Activated naive CD8-positive, alpha-beta T cell treated with anti-CD3 and anti-CD28 coated beads, Interleukin-2, amount 50 U/mL, for 16 hours (primary cell): ENCODE measurements around the gene SIRPA.
"Not testable (repeated sequence)": the region's sequence is repeated elsewhere in the genome, so short reads cannot be mapped to it uniquely, and the experiment has no call there.

ENCODE experiments used
- DNase-seq: peaks from one replicate; pipeline ENCODE4 v3.0.0-alpha.2; 2020; ENCODE audit warnings: low read depth, low spot score

SIRPA gene

DNA sequence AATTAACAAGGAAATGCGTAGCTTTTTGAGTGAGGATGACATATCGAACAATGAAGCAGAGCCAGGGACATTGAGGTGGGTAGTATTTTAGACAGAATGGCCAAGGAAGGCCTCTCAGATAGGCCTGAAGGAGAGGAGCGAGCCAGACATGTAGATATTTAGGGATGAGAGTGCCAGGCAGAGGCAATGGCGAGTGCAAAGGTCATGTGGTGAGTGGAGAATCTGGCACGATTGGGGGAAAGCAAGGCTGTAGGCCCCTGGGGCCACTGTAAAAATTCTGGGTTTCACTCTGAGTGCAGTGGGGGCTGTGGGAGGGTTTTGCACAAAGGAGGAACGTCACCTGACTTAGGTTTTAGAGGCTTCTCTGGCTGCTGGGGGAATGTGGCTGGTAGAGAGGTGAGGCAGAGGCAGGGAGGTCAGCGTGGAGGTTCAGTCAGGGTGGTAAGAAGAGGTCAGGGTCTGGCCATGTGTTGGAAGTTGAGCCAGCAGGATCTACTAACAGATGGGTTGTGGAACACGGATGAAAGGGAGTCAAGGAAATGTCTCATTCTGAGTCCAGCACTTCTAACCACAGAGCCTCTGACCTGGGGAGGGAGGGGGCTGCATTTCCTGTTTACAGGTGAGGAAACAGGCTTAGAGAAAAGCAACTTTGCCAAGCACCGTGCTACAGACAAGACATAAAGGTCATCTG, 11.3 kb downstream of the SIRPA start:
- no peak for DNase-seq

DNA sequence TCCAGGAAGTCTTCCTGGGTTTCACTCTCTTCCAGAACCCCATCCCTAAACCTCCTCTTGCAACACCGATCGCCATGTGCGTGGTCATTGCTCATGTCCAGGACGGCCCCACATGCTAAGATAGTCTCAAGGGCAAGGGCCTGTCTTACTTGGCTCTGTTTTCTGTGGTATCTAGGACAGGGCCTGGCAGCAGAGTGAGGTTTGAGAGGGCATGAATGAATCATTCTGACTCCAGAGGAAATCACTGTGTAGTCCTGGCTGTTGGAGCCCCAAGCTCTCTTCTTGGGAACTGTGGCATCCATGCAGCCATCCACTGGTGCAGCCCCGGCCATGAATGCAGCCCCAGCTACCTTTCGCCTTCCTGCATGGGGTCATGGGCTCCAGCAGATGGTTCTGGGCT, 12.4 kb downstream of the SIRPA start:
- no peak for DNase-seq

DNA sequence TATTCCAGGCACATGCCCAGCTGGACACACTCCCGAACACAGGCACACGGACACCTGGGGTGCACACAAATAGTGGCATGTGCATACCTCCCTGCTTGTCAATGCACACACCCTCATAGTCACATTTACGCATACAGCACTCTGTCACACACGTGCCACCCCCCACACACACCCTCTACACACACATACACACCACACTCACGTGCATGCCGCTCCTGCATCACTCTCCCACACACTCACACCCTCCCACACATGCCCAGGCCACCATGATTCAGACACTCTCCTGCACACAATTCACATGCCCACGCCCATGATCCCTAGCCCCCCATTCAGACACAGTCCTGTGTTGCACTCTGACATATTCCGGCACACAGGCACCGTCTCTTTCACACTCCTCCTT, 13.0 kb downstream of the SIRPA start:
- no peak for DNase-seq

DNA sequence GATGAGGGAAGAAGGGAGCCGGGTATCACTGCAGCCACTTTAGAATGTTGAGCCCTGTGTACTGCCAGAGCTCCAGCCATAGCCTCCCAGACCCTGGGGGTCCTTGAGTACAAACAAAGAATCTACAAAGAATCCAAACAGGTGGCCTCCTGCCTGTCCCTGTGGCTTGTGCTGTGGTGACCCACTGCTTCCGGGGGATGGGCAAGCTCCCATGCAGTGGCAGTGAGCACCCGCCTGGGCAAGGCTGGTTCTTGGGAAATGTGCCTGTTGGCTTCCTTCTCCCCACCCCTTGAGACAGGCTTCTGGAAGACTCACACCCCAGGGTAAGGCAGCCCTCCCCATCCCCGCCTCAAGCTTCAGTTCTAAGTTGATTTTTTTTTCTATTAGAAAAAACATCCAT, 13.9 kb downstream of the SIRPA start:
- no peak for DNase-seq

DNA sequence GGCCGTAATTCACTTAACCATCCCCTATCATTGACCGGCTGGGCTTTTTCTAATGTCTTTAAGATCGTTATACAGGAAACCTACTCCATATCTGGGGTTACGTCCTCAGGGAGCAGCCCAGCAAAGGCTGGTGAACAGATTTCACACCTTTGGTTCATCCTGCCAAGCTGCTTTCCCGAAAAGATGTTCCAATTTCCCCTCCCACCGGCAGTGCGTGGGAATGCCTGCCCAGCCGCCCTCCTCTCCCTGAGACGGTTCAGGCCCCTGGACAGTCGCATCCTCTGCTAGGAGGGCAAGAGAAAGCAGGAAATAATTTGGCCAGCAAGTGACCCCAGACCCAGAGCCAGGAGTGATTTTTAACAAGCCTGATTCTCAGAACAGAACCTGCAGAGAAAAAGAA, 16.3 kb downstream of the SIRPA start:
- DNase-seq, result no peak

DNA sequence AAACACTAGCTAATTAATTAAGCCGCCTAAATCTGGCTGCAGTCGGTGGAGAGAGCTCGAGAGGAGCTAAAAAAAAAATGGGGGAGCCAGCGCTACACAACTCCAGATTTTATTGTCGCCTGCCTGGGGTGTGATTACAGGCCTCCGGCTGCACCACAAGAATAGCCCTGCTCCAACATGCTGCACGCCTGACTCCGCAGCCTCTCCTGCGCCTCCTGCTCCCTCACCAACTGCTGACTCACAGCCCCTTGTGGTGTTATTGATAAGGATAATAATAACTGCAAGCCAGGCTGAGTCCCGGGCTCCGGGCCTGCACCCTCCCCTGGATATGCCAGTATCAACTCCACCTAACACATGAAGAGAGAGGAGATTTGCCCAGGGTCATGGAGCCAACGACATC, 16.8 kb downstream of the SIRPA start:
- DNase-seq, result no peak

DNA sequence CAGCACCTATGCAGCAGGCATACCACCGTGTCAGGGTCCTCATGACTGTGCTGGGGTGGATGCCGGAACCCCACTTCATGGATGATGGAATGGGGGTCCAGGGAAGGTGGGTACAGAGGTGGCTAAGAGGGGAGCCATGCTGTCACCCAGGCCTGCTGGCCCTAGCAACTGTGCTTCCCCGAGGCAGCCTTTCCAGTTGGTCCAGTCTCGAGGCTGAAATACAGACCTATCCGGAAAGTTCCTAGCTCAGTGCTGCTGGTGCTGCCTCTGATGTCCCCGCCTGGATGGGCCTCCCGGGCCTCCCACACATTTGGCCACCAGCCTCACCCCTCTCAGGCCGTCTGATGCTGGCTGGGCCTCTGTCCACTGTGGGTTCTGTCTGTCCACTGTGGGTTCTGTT, 17.4 kb downstream of the SIRPA start:
- DNase-seq, result no peak

DNA sequence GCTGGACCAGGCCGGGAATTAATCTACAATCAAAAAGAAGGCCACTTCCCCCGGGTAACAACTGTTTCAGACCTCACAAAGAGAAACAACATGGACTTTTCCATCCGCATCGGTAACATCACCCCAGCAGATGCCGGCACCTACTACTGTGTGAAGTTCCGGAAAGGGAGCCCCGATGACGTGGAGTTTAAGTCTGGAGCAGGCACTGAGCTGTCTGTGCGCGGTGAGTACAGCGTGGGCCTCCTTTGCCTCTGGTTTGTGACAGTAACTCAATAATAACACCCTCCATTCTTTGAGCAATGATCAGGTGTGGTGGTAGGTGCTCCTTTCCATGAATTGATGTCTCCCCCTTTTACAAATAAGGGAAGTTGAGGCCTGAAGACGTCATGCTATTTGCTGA, 20.0 kb downstream of the SIRPA start:
- not testable (repeated sequence) for DNase-seq

DNA sequence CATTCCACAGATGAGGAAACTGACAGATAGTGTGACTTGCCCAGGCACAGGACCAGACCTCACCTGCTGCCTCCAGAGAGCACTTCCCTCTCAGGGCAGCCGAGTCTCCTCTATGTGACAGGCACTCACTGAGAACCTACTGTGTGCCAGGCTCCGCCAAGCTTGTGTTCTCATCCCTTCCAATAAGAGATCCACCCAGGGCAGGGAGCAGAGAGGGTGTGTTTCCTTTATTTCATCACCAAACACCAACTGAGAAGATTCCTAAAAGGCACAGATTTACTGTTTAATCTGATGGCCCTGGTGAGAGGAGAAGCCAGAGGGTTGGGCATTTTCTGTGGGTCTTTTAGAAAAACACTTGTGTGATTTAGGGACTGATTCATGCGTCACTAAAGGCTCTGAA, 20.5 kb downstream of the SIRPA start:
- DNase-seq, result no peak

DNA sequence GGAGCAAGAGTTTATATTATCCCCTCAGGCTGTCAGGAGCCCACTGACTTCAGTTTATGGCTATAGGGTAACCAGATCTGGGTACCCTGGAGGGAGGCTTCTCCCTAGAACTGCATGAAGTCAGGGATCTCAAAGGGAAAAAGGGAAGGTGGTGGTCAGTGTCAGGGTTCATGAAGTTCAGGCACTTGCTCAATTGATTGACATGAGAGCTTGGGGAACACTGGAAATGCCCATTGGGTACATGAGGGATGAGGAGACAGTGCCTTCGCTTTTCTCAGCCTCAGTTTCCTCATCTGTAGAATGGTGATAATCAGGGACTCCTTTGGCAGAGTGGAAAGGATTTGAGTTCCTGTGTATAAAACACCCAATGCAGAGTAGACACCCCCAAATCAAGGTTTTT, 22.6 kb downstream of the SIRPA start:
- DNase-seq, result no peak

DNA sequence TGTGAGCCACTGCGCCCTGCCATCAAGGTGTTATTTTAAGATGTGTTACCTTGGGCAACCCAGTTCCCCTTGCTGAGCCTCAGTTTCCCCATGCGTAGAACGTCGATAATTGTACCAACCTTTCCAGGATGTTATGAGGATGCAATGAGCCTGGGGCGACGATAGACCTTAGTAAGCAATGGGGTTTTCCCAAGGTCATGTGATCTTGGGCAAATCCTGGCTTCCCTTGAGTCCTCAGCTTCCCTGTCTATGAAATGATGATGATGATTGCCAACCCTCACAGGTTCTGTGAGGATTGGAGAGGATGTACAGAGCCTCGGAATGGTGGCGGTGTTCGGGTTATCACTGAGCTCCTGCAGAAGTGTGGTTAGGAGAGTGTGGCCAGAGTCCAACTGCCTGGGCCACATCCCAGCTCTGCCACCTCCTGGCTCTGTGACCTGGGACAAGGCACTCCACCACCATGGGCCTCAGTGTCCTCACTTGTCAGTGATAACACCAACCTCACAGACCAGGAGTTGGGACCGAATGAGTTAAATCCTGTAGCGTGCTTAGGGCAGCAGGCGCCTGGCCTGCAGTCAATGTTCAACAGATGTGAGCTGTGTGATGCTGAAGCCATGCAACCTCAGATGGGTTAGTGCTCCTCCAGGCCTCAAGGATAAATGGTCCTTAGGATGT, 23.4 kb downstream of the SIRPA start:
- DNase-seq, result no peak

DNA sequence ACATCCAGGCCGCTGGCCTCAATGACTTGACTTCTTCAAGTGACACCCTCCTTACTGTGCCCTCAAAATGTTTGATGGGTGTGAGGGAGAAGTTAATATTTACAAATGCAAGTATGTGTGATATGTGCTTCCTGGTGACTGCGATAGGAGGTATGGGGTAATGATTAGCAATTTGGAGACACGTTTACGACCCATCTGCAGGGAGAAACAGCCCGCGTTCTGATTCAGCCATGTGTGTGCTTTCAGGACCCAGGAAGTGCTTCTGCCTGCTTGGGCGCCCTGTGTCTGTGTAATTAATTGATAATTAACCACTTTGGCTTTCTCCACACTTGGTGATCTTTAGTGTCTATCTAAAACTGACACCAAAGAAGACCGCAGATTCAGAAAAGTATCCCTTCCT, 25.0 kb downstream of the SIRPA start:
- DNase-seq, result no peak

DNA sequence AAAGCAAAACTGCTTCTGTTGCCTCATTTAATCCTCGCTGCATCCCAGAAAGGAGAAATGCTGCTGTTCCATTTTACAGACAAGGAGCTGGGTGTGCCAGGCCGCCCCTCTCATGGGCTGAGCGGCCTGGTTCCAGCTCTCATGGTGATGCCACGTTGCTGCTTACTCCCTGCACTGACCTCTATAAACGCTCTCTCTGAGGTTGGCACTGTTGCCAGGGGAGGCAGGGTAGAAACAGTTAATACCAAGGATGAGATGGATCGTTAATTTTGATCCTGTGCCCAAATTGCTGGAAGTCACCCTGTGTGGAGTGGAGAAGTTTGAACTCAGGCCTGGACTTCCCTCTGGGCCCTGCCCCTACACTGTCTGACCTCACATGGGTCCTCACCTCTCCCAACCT, 25.6 kb downstream of the SIRPA start:
- no peak for DNase-seq

DNA sequence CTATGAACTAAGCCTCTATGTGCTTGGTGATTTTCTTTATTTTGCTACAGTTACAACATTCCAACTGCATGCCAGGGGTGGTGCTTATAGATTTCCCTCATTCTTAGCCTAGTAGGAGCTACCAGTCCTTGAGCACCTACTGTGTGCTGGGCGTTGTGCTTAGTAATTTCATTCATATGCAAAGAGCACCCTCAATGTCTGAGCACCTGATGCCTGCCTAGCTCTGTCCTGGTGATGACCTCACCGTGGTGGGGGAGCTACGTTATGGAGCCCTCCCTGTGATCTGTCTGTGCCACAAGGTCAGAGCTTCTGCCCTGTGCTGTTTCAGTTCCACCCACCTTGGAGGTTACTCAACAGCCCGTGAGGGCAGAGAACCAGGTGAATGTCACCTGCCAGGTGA, 26.8 kb downstream of the SIRPA start:
- DNase-seq, result not testable (repeated sequence)

DNA sequence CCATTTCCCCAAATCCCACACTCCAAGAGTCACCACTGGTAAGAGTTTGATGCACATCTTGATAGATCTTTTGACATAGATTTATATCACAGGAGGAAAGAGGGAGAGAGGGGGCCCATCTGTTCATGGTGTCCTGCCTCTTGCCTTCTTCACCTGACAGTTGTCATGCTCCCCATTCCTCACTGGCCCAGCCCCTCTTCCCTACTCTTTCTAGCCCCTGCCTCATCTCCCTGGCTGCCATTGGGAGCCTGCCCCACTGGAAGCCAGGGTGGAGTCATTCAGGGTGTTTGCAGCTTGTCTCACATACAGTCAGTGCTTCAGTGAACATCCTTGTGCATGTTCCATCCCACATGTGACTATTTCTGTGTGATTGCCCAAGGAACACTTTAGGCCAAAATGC, 27.6 kb downstream of the SIRPA start:
- no peak for DNase-seq

DNA sequence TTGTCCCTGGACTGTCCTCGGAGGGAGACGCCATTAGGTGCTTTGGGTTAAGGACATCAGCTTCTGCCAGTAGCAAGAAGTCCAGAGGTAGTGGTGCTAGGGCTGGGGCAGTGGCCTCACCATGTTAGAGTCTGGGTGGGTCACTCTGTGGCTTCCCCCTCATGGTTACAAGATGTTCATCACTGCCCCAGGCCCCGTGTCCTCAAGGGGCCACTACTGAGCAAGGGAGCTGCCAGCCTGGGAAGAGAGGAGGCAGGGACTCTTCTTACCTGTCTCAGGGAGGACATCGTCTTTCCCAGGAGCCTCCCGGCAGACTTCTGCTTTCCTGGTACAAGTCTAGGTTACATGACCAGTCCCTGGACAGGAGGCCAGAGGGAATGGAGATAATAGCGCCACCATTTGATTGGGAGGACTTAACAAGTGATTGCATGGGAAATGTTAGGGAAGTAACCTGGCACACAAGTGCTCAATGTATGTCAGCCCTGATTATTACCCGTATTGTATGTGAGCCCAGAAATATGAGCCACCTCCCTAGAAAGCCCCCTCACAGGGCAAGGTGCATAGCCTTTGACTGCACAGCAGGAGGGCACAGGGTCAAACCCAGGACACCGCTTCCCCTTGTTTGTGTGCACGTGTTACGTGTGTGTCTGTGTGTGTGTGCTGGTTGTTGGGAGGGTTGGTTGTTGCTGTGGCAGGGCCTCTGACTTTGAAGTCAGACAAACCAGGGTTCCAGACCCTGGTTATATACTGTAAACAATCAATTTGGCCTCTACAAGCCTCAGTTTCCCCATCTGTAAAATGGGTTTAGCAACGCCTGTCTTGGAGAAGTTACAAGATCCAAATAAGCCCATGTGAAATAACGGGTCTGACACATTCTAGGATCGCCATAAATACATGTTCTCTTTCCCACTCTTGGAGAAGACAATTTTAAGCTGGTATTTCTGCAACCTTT, 30.0 kb downstream of the SIRPA start:
- no peak for DNase-seq

DNA sequence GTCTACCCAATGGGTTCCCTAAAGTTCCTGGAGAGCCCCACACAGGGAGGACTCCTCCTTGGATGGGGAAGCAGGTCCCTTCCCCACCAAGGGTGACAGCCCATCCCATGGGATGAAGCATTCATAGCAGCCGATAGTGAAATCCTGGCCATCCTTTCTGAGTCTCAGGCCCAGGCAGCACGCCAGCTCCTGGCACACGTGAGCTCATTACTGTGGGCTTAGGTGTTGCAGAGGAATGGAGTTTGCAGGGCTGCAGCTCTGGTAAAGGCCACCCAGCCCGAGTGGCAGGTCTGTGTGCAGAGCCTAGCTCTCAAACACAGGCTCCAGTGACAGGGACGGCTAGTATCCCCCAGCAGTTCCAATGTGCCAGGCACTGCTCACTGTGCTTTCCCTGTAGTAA, 31.0 kb downstream of the SIRPA start:
- DNase-seq, result no peak

DNA sequence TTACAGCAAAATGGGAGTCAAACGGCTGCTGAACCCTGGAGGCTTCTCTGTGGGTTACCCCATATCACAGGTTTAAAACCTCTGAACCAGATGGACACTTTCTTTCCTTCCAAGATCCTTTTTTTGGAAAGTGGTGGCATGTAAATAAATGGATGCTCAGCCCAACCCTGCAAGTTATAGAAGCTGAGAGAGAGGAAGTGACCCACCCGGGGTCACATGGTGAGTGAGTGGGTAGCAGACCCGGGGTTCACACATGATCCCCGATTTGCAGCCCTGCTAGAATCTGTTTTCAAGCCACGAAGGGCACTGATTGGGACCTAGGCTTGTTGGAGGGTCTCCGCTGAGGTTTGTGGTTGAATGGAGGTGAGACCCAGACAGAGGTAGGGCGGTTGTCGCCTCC, 32.0 kb downstream of the SIRPA start:
- no peak for DNase-seq

DNA sequence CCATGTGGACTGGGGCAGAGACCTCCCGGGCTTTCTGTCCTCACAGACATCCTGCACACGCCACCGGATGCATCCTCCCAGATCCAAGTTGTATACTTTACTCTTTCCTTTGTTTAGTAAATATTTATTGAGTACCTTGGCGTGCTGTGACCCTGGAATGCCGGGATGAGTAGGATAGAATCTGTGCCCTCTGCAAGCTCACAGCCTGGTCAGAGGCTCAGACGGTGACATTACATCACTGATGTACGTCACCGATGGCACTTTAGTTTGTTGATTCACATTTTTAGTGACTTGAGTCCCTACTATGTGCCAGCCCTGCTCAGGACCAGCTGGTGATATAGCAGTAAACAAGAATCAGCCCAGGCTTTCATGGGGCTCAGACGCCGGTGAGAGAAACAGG, 32.9 kb downstream of the SIRPA start:
- DNase-seq, result no peak

DNA sequence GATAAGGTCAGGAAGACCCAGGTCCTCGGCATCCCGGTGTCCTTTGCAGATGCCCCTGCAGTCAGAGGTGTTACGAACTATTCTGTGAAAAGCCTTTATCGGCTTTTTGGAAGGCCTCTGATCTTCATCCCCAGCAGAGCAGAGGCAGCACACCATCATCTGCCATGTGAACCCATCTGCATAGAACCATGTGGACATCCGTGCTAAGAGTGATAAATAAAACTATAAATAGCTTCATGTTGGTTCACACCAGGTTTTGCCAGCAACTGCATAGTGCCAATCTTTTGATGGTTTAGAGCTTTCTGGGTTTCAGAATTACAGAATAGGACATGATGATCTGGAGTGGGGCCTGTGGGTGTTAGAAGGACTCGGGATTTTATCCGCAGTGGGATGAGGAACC, 33.6 kb downstream of the SIRPA start:
- no peak for DNase-seq

DNA sequence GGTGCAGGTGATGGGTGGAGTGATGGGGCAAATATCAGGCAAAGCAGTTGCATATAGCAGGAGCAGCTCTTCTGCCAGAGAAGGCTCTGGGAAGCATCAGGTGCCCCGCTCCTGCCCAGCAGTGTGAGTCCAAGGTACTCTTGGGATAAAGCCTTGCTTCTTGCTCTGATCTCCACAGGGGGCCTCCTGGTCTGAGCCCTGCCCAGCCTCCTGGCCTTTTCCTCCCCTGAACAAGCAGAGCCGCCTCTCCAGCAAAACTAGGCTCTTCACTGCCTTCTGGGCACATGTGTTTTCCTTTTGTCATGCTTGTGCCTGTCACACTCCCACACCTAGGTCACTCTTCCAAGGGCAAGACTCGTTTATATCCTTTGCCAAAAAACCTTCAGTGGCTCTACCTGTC, 34.3 kb downstream of the SIRPA start:
- no peak for DNase-seq

DNA sequence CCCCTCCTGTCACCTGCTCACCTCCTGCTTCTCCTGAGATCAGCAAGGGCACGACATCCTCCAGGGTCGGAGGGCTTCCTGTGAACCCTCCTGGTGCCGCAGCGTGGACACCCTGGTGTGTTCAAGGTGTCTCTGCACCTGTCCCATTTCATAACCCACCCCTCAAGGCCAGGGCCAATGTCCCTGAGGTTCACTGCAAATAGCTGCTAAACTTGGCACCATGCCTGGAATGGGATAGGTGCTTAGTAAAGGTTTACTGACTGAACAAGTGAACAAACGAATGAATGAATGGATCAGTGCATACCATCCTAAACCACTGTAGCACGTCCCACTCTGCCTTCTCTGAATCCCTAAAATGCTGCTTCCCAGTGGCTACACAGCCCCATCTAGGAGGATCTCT, 35.0 kb downstream of the SIRPA start:
- no peak for DNase-seq

DNA sequence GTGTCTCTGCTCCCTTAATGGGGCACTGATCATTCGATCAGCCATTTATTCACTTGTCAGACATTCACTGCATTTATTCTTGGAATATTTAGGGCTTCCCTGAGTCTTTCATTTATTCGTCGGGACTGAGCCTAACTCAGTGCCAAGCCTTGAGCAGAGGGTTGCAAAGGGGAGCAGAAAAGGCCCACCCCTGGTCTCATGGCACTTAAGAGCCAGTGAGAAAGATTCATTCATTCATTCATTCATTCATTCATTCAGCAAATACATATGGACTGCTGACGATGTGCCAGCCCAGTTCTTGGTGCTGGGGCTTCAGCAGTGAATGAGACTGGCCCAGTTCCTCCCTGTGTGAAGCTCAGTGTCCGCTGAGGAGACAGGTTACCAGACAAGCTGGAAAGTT, 36.6 kb downstream of the SIRPA start:
- no peak for DNase-seq
